Effector memory CD8-positive, alpha-beta T cell (primary cell): Measurements from ENCODE around the gene ARL14EP.

ENCODE experiments used
- ATAC-seq: fragments of 150-1000 bp; cut with Tn5 transposase; replicated peaks from 2 replicates; pipeline ENCODE4 v1.10.0; 2021; ENCODE audit warnings: mild to moderate bottlenecking, moderate library complexity
- DNase-seq, 3 experiments: peaks; one replicate each; pipeline ENCODE4 v3.0.0; 2021
- H3K27ac Mint-ChIP-seq, 2 donors: one replicate each; pipeline ENCODE4 v1.8.0; 2022; ENCODE audit warnings: mild to moderate bottlenecking in 2 of 2, mixed read lengths in 2 of 2, moderate library complexity in 2 of 2
- H3K27me3 Mint-ChIP-seq, 2 donors: one replicate each; pipeline ENCODE4 v1.8.0; 2022; ENCODE audit warnings: mixed read lengths in 2 of 2
- H3K36me3 Mint-ChIP-seq: one replicate; pipeline ENCODE4 v1.8.0; 2022; ENCODE audit warnings: mild to moderate bottlenecking, moderate library complexity, mixed read lengths; ENCODE audit not compliant: insufficient read depth
- H3K4me1 Mint-ChIP-seq, 2 donors: one replicate each; pipeline ENCODE4 v1.8.0; 2022; ENCODE audit warnings: low read depth in 2 of 2, mixed read lengths in 2 of 2
- H3K4me3 Mint-ChIP-seq, 2 donors: one replicate each; pipeline ENCODE4 v1.8.0; 2022; ENCODE audit warnings: mild to moderate bottlenecking in 2 of 2, mixed read lengths in 2 of 2, moderate library complexity in 2 of 2
- H3K9me3 Mint-ChIP-seq, 2 donors: one replicate each; pipeline ENCODE4 v1.8.0; 2022; ENCODE audit warnings: mixed read lengths in 2 of 2

The ARL14EP gene

GRCh38 chr11:30342736-30343166, 19.8 kb downstream of the ARL14EP start:
- Mint-ChIP-seq H3K27ac (peak overlapping the region in 1 of 2 donors; percentile 83), H3K27me3 (no peaks in the 10 kb centered on the region), H3K4me1 (peaks cover 0 to 4% of the 10 kb centered on the region in 2 donors), H3K36me3 (peaks cover 23% of the 10 kb centered on the region), H3K4me3 (no peak overlapping the region), H3K9me3 (no peaks in the 10 kb centered on the region)
- no peak for DNase-seq
- peak; percentile 44 for ATAC-seq

- no peak overlapping the region for H3K4me3 Mint-ChIP-seq
- H3K27me3 Mint-ChIP-seq = no peaks in the 10 kb centered on the region
- ATAC-seq (no peak), DNase-seq (no peak)
- H3K9me3 Mint-ChIP-seq = no peaks in the 10 kb centered on the region
- H3K4me1 Mint-ChIP-seq = peaks cover under 1 to 4% of the 10 kb centered on the region in 2 donors
- H3K36me3 Mint-ChIP-seq = peaks cover 11% of the 10 kb centered on the region
- H3K27ac Mint-ChIP-seq = no peak overlapping the region
Observed at GRCh38 chr11:30344085-30344484, 21.2 kb downstream of the ARL14EP start.

- DNase-seq (no peak), ATAC-seq (no peak)
- peaks cover 8% of the 10 kb centered on the region for H3K36me3 Mint-ChIP-seq
- no peak overlapping the region for H3K4me3 Mint-ChIP-seq
- H3K27me3 Mint-ChIP-seq = no peaks in the 10 kb centered on the region
- no peaks in the 10 kb centered on the region for H3K9me3 Mint-ChIP-seq
- H3K4me1 Mint-ChIP-seq = peaks cover 4 to 5% of the 10 kb centered on the region in 2 donors
- no peak overlapping the region for H3K27ac Mint-ChIP-seq
Observed at GRCh38 chr11:30345644-30346043, 22.7 kb downstream of the ARL14EP start.

DNA sequence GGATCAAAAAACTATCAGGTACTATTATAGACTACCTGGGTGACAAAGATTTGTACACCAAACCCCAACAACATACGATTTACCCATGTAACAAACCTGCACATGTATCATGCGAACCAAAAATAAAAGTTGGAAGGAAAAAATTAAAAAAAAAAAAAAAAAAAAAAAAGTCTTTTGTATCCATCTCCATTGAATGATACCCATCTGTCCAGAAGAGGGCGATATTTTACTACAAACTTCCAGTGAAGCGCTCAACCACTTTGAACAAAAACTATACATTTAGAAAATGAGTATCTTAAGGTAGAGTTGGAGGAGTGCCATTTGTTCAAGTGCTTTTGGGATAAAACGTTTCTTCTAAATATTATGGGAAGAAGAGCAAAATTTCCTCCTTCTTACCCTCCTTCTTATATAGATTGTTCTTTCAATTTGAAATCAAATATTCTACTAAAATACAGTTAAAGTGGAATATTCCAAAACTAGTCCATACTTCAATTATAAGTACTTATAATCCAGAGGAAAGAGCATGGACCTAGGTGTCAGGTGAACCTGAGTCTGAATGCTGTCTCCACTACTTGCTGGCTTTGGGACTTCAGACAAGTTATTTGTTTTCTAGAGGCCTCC, 23.3 kb downstream of the ARL14EP start:
- no peak overlapping the region for H3K27ac Mint-ChIP-seq
- no peaks in the 10 kb centered on the region for H3K9me3 Mint-ChIP-seq
- peaks cover 2% of the 10 kb centered on the region for H3K36me3 Mint-ChIP-seq
- ATAC-seq (peak; percentile 78), DNase-seq (peak in 1 of 3 experiments; percentile 8)
- H3K27me3 Mint-ChIP-seq = peaks cover 0 to 4% of the 10 kb centered on the region in 2 donors
- H3K4me1 Mint-ChIP-seq = peaks cover 4 to 5% of the 10 kb centered on the region in 2 donors
- H3K4me3 Mint-ChIP-seq = no peak overlapping the region

DNA sequence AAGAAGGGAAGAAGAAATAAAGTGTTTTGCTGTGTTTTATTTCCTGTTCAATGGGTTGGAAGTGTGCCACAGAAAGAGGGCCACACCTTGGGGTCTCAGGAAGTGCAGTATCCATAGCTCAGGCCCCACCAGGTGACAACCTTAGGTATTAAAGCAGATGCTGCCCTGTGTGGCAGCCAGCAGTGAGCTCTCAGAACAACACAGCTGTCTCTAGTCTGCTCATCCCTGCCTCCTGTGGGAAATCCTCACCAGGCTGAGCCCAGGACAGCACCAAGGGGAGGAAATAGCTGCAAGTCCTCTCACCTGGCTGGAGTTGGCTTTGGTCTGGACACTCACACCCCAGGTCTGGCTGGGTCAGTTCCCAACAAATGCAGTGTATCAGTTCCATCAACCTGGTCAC, 25.1 kb downstream of the ARL14EP start:
- H3K36me3 Mint-ChIP-seq = no peaks in the 10 kb centered on the region
- peaks cover 18 to 22% of the 10 kb centered on the region in 2 donors for H3K27me3 Mint-ChIP-seq
- peaks cover 4 to 5% of the 10 kb centered on the region in 2 donors for H3K4me1 Mint-ChIP-seq
- no peak overlapping the region for H3K4me3 Mint-ChIP-seq
- no peaks in the 10 kb centered on the region for H3K9me3 Mint-ChIP-seq
- H3K27ac Mint-ChIP-seq = no peak overlapping the region
- DNase-seq = no peak
- no peak for ATAC-seq

GRCh38 chr11:30349885-30350284, 27.0 kb downstream of the ARL14EP start:
- Mint-ChIP-seq H3K4me1 (peaks cover 4 to 5% of the 10 kb centered on the region in 2 donors), H3K27me3 (peaks cover 19 to 28% of the 10 kb centered on the region in 2 donors), H3K27ac (no peak overlapping the region), H3K36me3 (no peaks in the 10 kb centered on the region), H3K9me3 (no peaks in the 10 kb centered on the region), H3K4me3 (no peak overlapping the region)
- DNase-seq (no peak), ATAC-seq (no peak)

DNA sequence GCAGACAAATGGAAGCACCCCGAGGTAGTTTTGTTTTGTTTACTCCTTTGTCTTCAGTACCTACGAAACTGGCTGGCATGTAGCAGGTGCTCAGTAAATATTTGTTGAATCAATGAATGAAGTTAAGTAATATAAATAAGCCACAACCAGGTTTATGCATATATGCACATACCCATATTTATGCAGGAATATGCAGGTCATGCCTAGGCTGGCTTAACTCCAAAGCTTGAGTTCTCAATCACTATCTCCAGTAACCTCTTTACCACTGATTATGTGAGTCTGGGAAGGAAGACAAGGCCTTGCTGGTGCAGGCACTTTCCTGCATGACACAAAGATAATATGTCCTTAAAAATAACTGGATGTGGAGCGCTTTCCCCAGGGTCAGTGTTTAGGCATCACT, 27.5 kb downstream of the ARL14EP start:
- Mint-ChIP-seq H3K27me3 (peaks cover 19 to 28% of the 10 kb centered on the region in 2 donors), H3K9me3 (no peaks in the 10 kb centered on the region), H3K36me3 (no peaks in the 10 kb centered on the region), H3K27ac (no peak overlapping the region), H3K4me1 (peaks cover 4 to 5% of the 10 kb centered on the region in 2 donors), H3K4me3 (no peak overlapping the region)
- ATAC-seq (no peak), DNase-seq (no peak)

DNA sequence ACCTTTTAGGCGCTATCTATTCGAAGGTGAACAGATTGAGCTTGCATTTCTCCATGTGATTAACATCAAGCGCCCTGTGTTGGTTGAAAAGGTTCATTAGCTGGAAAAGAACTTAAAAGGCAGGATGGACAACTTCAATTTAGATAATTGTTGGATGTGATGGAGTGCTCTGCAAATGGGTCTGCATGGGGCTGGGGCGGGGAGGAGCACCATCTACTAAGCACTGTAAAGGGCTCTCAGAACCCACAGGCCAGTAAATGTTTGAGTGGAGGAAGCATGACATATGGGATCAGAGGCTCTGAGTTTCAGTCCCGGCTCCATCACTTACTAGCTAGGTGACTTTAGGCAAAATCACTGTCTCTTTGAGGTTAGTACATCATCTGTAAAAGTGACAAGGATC, 28.2 kb downstream of the ARL14EP start:
- no peak overlapping the region for H3K27ac Mint-ChIP-seq
- no peak for DNase-seq
- H3K36me3 Mint-ChIP-seq = no peaks in the 10 kb centered on the region
- H3K4me1 Mint-ChIP-seq = peaks cover 0 to 5% of the 10 kb centered on the region in 2 donors
- H3K9me3 Mint-ChIP-seq = no peaks in the 10 kb centered on the region
- no peak for ATAC-seq
- peaks cover 19 to 28% of the 10 kb centered on the region in 2 donors for H3K27me3 Mint-ChIP-seq
- H3K4me3 Mint-ChIP-seq = no peak overlapping the region

GRCh38 chr11:30356391-30356790, 33.5 kb downstream of the ARL14EP start:
- Mint-ChIP-seq H3K4me3 (no peak overlapping the region), H3K27ac (no peak overlapping the region), H3K27me3 (peaks cover 24 to 43% of the 10 kb centered on the region in 2 donors), H3K9me3 (no peaks in the 10 kb centered on the region), H3K4me1 (no peaks in the 10 kb centered on the region), H3K36me3 (no peaks in the 10 kb centered on the region)
- DNase-seq = no peak
- no peak for ATAC-seq

DNA sequence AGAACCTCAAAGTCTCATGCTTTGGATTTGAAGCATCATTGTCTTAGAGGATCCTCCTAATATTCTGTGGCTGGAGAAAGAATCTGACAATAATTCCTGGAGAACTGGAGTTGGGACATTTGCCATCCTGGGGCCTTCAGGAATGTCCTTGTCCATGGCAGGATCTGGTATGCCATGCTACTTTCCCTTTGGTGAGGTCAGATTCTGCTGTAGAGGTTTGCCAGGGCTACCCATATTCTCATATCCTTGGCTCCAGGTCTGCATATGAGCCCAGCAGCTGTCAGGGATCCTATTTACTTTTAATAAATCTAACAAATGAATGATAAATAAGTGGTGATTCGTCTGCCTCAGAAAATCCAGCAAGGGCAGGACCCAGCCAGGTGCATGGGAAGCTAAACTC, 35.0 kb downstream of the ARL14EP start:
- no peak overlapping the region for H3K4me3 Mint-ChIP-seq
- no peaks in the 10 kb centered on the region for H3K4me1 Mint-ChIP-seq
- no peak for ATAC-seq
- no peaks in the 10 kb centered on the region for H3K36me3 Mint-ChIP-seq
- no peaks in the 10 kb centered on the region for H3K9me3 Mint-ChIP-seq
- no peak for DNase-seq
- no peak overlapping the region for H3K27ac Mint-ChIP-seq
- H3K27me3 Mint-ChIP-seq = peaks cover 9 to 35% of the 10 kb centered on the region in 2 donors

DNA sequence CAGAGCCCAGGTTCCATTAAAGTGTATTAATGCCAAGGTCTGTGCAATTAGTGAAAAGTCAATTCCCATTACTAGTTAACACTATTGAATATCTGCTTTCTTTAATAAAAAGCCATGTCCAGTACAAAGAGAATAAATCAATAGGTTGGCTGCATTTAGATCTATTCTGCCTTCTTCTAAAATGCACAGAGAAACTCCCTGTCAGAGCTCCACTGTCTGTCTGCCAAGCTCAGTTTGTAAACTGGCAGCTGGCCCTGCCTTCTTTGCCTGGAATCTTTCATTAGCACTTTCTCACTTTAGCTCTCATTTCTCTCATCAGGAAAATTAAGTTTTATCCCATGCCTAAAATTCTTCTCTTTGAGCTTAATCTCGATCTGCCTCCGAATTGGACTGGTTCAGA, 35.6 kb downstream of the ARL14EP start:
- Mint-ChIP-seq H3K4me3 (no peak overlapping the region), H3K4me1 (no peaks in the 10 kb centered on the region), H3K27me3 (peaks cover 6 to 29% of the 10 kb centered on the region in 2 donors), H3K36me3 (no peaks in the 10 kb centered on the region), H3K27ac (no peak overlapping the region), H3K9me3 (no peaks in the 10 kb centered on the region)
- ATAC-seq = no peak
- DNase-seq = no peak

DNA sequence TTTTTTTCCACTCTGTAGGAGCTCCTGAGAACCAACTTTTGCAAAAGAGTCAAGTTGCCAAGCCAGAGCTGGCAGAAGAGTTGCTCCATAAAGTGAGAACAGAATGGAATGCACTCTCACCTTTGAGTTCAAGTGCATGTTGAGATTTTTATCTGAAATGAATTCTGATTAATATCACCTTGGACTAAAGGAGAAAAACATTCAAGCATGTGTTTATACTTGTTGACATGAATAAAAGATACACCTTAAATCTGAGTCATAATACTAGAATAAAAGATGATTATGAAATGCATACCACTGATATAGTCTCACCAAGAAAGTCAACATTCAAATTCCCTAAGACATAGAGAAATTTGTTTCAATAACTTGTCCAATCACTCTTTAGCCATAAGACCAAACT, 37.8 kb downstream of the ARL14EP start:
- DNase-seq (no peak), ATAC-seq (no peak)
- Mint-ChIP-seq H3K36me3 (no peaks in the 10 kb centered on the region), H3K9me3 (no peaks in the 10 kb centered on the region), H3K27ac (no peak overlapping the region), H3K4me3 (no peak overlapping the region), H3K4me1 (no peaks in the 10 kb centered on the region), H3K27me3 (peaks cover 6 to 28% of the 10 kb centered on the region in 2 donors)

- DNase-seq (no peak), ATAC-seq (no peak)
- Mint-ChIP-seq H3K27me3 (peaks cover 2 to 12% of the 10 kb centered on the region in 2 donors), H3K27ac (no peak overlapping the region), H3K4me1 (no peaks in the 10 kb centered on the region), H3K36me3 (no peaks in the 10 kb centered on the region), H3K9me3 (no peaks in the 10 kb centered on the region), H3K4me3 (no peak overlapping the region)
Observed at GRCh38 chr11:30364139-30364836, 41.4 kb downstream of the ARL14EP start.

DNA sequence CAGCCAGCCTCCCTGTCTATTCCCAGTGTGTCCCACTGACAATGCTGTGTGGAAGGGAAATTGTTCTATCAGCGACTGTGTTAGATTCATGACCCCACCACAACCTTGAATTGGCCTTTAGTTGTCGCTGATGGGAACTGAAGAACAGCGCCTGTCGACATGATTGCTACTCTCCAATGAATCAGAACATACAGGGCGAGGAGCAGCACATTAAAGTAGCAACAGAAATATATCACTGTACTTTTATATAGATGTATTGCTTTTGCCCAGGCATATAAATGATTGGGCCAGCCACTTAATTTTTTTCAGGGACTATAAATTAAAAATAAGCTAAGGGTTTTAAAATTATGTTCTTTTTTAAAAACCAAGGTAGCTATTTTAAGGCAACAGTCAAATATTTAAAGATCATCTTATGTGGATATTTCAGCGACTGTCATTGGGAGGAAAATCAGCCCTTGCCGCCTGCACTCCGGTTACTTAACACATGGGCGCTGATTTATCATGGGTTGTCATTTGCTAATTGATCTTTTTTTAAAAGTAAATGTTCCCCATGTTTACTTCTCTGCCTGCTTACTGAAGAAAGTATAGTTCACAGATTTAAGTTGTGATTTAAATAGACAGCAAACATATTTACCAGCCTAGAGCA, 42.1 kb downstream of the ARL14EP start:
- Mint-ChIP-seq H3K36me3 (no peaks in the 10 kb centered on the region), H3K27ac (no peak overlapping the region), H3K4me3 (no peak overlapping the region), H3K9me3 (no peaks in the 10 kb centered on the region), H3K27me3 (peaks cover 9 to 12% of the 10 kb centered on the region in 2 donors), H3K4me1 (no peaks in the 10 kb centered on the region)
- no peak for DNase-seq
- ATAC-seq = no peak
